LNCaP clone FGC (cell line): Measurements from ENCODE around the gene MRPL52.
A peak's percentile ranks its signal among the peaks of the same experiment; 100 is the strongest.
"Not testable (repeated sequence)": the region's sequence is repeated elsewhere in the genome, so short reads cannot be mapped to it uniquely, and the experiment has no call there.

Experiments used
- DNase-seq: peaks from one replicate; pipeline ENCODE4 v3.0.0-alpha.2; 2011; ENCODE audit warnings: low read depth
- H3K4me3 ChIP-seq: 2 replicates; pipeline ENCODE4 v1.5.1; 2011; ENCODE audit warnings: mild to moderate bottlenecking, low read depth, low read length, control low read depth
- TF ChIP-seq, protein P1 (sequence below): IDR thresholded peaks from 2 replicates; pipeline ENCODE4 v1.5.1; 2012; ENCODE audit warnings: mild to moderate bottlenecking; ENCODE audit not compliant: control insufficient read depth, insufficient read depth; ENCODE audit errors: extremely low read depth

Gene MRPL52

DNA sequence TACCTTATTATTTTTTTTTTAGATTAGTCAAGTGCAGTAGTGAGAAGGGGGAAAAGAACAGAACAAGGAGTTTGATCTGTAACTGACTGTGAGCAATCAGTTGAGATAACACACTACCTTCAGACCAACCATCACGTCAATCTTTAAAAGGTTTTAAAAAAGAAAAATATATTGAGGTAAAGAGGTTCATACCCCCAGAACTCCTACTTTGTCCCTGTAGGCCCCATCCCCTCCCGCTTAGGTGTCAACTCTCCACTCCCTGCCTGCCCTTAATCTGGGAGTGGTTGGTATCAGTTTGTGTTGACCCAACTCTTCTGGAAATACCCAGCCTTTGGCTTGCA lies 22.9 kb downstream of the MRPL52 start:
- H3K4me3 ChIP-seq = no peak overlapping the region
- TF ChIP-seq, protein P1, sequence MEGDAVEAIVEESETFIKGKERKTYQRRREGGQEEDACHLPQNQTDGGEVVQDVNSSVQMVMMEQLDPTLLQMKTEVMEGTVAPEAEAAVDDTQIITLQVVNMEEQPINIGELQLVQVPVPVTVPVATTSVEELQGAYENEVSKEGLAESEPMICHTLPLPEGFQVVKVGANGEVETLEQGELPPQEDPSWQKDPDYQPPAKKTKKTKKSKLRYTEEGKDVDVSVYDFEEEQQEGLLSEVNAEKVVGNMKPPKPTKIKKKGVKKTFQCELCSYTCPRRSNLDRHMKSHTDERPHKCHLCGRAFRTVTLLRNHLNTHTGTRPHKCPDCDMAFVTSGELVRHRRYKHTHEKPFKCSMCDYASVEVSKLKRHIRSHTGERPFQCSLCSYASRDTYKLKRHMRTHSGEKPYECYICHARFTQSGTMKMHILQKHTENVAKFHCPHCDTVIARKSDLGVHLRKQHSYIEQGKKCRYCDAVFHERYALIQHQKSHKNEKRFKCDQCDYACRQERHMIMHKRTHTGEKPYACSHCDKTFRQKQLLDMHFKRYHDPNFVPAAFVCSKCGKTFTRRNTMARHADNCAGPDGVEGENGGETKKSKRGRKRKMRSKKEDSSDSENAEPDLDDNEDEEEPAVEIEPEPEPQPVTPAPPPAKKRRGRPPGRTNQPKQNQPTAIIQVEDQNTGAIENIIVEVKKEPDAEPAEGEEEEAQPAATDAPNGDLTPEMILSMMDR = no peak
- no peak for DNase-seq

DNA sequence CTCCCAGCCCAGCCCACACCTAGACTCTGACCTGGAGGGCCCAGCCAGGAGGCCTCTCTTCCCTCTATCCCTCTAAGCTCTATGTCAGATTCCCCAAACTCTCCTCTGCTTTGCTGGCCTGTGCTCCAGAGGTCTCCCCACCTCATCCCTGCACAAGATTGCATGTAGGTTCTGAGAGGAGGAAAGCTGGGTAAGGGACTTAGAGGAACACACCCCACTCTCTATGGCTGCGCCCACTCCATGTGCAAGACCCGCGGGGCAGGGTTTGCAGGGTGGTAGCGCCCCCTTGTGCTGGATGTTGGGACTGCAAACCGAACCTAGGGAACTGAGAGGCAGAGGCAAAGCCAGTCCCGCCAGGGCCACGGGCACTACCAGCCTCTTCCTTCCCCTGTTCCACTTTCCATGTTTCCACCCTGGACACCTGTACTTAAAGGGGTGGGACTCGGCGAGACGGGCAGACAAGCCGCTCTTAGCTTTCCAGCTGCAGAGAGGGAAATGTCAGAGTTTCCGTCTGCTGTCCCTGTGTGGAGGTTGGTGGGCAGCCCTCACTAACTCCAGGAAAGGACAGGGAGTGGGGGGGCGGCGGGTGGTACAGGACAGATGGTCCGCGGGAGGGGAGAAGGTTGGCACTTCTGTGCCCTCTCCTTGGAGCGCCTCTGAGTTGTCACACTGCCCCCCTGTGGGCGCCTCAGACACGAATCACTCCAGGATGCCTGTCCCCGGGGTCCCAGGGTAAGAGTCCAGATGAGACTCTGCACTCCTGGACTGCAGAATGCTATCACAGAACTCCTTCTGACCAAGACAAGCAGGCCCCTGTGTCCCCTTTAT lies 23.5 kb downstream of the MRPL52 start:
- peak overlapping the region; percentile 52 for H3K4me3 ChIP-seq
- TF ChIP-seq, protein P1 = peak; percentile 92
- DNase-seq = peak; percentile 25

DNA sequence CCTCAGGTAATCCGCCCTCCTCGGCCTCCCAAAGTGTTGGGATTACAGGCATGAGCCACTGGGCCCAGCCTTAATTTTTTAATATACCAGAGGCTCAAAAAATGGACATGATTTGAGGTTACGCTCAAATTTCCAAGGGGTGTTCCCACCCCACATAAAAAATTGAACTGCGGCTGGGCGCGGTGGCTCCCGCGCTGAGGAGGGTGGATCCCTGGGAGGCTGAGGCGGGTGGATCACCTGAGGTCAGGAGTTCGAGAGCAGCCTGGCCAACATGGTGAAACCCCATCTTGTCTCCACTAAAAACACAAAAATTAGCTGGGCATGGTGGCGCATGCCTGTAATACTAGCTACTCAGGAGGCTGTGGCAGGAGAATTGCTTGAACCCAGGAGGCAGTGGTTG lies 24.6 kb downstream of the MRPL52 start:
- not testable (repeated sequence) for H3K4me3 ChIP-seq, DNase-seq

- no peak overlapping the region for H3K4me3 ChIP-seq
- TF ChIP-seq, protein P1 = no peak
- DNase-seq = no peak
These were observed 25.5 kb downstream of the MRPL52 start for GRCh38 chr14:22854963-22855724.

DNA sequence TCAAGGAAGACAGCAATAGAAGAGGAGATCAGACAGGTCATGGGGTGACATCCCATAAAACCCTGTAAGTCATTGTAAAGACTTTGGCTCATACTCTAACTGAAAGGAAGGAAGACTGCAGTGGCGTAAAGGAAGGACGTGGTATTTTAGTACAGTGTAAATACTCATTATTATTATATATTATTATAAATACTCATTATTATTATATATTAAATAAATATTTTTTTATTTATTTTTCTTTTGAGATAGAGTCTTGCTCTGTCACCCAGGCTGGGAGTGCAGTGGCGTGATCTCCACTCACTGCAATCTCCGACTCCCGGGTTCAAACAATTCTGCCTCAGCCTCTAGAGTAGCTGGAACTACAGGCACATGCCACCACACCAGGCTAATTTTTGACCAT lies 26.7 kb downstream of the MRPL52 start:
- TF ChIP-seq, protein P1 = no peak
- no peak overlapping the region for H3K4me3 ChIP-seq
- no peak for DNase-seq

GRCh38 chr14:22860377-22860776 lies 30.7 kb downstream of the MRPL52 start:
- H3K4me3 ChIP-seq, DNase-seq: not testable (repeated sequence)

DNA sequence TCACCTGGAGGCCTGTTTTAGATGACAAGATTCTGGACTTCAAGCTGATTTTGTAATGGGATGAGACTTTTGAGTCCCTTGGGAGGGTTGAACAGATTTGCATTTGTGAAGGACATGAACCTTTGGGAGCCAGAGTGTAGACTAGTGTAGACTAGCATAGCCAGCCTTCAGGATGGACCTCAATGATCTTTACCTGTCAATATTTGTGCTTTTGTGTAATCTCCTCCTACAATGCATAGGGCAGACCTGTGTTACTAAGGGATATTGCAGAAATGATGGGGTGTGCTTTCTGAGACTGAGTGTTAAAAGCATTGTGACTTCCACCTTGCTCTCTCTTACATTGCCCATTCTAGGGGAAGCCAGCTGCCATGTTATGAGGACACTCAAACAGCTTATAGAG lies 32.0 kb downstream of the MRPL52 start:
- no peak for DNase-seq
- H3K4me3 ChIP-seq = no peak overlapping the region
- TF ChIP-seq, protein P1 = no peak

GRCh38 chr14:22864979-22865378 lies 35.3 kb downstream of the MRPL52 start:
- TF ChIP-seq, protein P1 = no peak
- no peak overlapping the region for H3K4me3 ChIP-seq
- no peak for DNase-seq
